ENCODE results near the gene RPS2. TPM values are rescaled to one million over a fixed set of nuclear protein-coding genes. Genes with fewer than 3 reads are reported as not detected.

Gene RPS2
- total RNA-seq, 2 donors from 2014 or later, result 2,300 to 2,472 TPM

DNA sequence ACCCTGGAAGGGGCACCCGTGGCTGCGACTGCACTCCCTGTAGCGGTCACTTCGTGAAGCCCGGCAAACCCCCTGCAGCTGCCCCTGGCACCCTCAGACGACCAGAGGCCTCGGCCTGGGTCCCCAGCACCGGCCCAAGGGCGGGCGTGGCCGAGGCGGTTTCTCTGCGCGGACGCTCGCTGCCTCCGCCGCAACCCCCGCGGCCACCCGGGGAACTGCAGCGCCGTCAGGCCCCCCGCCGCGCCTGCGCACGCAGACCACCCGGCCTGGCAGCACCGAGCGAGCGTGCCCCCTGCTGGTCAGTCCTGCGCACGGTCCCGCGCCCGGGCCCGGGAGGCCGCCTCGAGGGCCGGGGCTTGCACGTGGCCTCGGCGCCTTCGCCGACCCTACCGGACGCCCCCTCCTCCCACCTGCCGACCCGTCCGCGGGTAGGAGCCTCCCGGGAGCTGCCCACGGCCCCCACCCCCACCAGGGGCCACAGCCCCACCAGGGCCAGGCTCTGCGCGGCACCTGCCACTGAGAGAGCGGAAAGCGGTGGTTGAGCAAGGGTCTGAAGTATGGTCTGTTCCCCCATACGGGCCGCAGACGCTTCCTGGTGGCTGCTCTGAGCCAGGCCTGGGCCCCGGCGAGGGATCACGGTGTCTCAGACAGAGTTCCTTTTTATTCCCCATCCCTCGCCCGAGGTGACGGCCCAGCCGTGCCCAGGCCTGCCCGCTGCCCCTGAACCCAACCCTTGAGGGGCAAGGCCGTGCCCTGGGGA lies 34.9 kb downstream of the RPS2 start:
- no peaks in the 10 kb centered on the region for H3K9me3 ChIP-seq
- peaks cover 35% of the 10 kb centered on the region for H3K4me1 ChIP-seq
- H3K27ac ChIP-seq, result peak overlapping the region in 3 of 4 donors; percentile 64 to 80 (median 73)
- TF ChIP-seq, protein P1, sequence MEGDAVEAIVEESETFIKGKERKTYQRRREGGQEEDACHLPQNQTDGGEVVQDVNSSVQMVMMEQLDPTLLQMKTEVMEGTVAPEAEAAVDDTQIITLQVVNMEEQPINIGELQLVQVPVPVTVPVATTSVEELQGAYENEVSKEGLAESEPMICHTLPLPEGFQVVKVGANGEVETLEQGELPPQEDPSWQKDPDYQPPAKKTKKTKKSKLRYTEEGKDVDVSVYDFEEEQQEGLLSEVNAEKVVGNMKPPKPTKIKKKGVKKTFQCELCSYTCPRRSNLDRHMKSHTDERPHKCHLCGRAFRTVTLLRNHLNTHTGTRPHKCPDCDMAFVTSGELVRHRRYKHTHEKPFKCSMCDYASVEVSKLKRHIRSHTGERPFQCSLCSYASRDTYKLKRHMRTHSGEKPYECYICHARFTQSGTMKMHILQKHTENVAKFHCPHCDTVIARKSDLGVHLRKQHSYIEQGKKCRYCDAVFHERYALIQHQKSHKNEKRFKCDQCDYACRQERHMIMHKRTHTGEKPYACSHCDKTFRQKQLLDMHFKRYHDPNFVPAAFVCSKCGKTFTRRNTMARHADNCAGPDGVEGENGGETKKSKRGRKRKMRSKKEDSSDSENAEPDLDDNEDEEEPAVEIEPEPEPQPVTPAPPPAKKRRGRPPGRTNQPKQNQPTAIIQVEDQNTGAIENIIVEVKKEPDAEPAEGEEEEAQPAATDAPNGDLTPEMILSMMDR (IDR thresholded peaks at IDR 0.05), result peak; percentile 67 to 100 (median 100)
- peak in 2 of 3 donors; percentile 44 to 58 for TF ChIP-seq POLR2A (IDR thresholded peaks at IDR 0.05)
- no peaks in the 10 kb centered on the region for H3K36me3 ChIP-seq (replicated peaks in 1 of 2; ENCODE audit: insufficient read depth in 1 of 2, low read depth in 2 of 2)
- H3K4me3 ChIP-seq, result peak overlapping the region; percentile 6 to 24
- ATAC-seq (peak; percentile 91), DNase-seq (peak; percentile 89 to 94 (median 90))
- WGBS, 2 donors, result 14 to 72% methylated on average over 4 to 62 of the region's 70 CpGs
- intact Hi-C loops (cut with DNase I), result loop anchor here (5.0 kb wide), 1 partner anchor 72 kb away; no protein-coding TSS in a partner anchor
- H3K27me3 ChIP-seq, result no peaks in the 10 kb centered on the region

DNA sequence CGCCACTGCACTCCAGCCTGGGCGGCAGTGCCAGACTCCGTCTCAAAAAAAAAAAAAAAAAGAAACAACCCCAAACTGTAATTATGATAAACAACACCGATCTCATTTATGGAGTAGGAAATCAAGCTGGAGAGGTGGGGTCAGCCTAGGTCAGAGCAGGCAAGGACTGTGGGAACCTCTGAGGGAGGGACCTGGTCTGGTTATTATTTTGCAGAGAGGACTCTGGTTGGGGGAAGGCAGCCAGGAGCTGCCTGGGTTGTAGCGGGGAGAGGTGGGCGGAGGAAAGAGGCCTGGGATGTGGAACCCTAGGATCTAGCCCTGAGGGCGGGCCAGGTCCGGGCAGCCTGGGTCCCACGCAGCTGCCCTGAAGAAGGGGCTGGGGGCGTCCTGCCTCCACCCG lies 35.5 kb downstream of the RPS2 start:
- Histone ChIP-seq H3K36me3 (replicated peaks in 1 of 2; ENCODE audit: insufficient read depth in 1 of 2, low read depth in 2 of 2) (no peaks in the 10 kb centered on the region), H3K27me3 (no peaks in the 10 kb centered on the region), H3K4me1 (peaks cover 35% of the 10 kb centered on the region), H3K9me3 (no peaks in the 10 kb centered on the region), H3K4me3 (peak overlapping the region; percentile 6 to 24), H3K27ac (peak overlapping the region in 3 of 4 donors; percentile 64 to 80 (median 73))
- ATAC-seq, result peak; percentile 40
- TF ChIP-seq, protein P1 (IDR thresholded peaks at IDR 0.05), result no peak
- TF ChIP-seq POLR2A (IDR thresholded peaks at IDR 0.05), result no peak
- DNase-seq, result peak in 3 of 4 donors; percentile 48 to 54 (median 50)
- 13% methylated on average over 9 to 11 of the region's 11 CpGs for WGBS, 2 donors
- intact Hi-C loops (cut with DNase I), result no loop called here

DNA sequence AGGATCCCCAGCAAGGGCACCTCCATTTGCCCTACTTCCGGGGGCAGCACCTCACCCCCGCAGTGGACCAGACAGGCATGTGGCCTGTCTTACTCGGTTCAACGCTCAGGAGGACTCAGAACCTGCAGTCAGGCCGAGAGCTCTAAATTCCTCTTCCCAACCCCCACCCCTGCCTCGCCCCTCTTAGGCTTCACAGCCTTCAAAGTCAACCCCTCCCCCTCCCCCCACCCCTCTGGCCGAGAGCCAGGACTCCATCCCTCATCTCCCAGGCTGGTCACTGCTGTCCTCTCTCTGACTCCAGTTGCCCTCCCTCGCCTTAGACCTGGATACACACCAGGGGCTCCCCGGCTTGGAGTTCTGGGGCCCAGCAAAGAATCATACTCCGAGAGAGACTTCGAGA lies 38.4 kb downstream of the RPS2 start:
- Histone ChIP-seq H3K27ac (no peak overlapping the region), H3K9me3 (no peaks in the 10 kb centered on the region), H3K36me3 (replicated peaks in 1 of 2; ENCODE audit: insufficient read depth in 1 of 2, low read depth in 2 of 2) (no peaks in the 10 kb centered on the region), H3K4me1 (peaks cover 19% of the 10 kb centered on the region), H3K27me3 (peaks cover 0 to 2% of the 10 kb centered on the region in 2 donors), H3K4me3 (no peak overlapping the region)
- DNase-seq (no peak), ATAC-seq (no peak)
- TF ChIP-seq POLR2A (IDR thresholded peaks at IDR 0.05), result no peak
- TF ChIP-seq, protein P1 (IDR thresholded peaks at IDR 0.05), result no peak
- WGBS, 2 donors, result 64 to 74% methylated on average over 9 to 11 of the region's 11 CpGs
- intact Hi-C loops (cut with DNase I), result no loop called here

DNA sequence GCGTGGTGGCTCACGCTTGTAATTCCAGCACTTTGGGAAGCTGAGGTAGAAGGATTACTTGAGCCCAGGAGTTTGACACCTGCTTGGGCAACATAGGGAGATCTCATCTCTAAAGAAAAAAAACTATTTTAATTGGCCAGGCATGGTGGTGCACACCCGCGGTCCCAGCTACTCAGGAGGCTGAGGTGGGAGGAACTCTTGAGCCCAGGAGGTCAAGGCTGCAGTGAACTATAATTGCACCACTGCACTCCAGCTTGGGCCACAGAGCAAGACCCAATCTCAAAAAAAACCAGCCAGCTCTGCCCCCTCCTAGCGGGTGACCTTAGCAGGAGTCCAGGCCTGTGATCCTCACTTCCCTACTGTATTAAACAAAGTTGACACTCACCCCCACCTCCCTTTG lies 40.5 kb downstream of the RPS2 start:
- Histone ChIP-seq H3K4me3 (no peak overlapping the region), H3K27ac (no peak overlapping the region), H3K36me3 (replicated peaks in 1 of 2; ENCODE audit: insufficient read depth in 1 of 2, low read depth in 2 of 2) (no peaks in the 10 kb centered on the region), H3K9me3 (no peaks in the 10 kb centered on the region), H3K4me1 (peaks cover 11% of the 10 kb centered on the region), H3K27me3 (peaks cover 0 to 20% of the 10 kb centered on the region in 2 donors)
- ATAC-seq, result no peak
- no peak for DNase-seq
- WGBS, 2 donors, result 61 to 93% methylated on average over 3 to 5 of the region's 5 CpGs
- TF ChIP-seq POLR2A (IDR thresholded peaks at IDR 0.05), result no peak
- TF ChIP-seq, protein P1 (IDR thresholded peaks at IDR 0.05), result no peak
- intact Hi-C loops (cut with DNase I), result no loop called here

Data from body of pancreas (tissue), 4 donors.